Measurements from ENCODE around the gene SAMD4B. TPM values are rescaled to one million over a fixed set of nuclear protein-coding genes. Genes with fewer than 3 reads are reported as not detected.

Gene SAMD4B
- total RNA-seq, 2 experiments from 2014 or later: 59.4 to 60.0 TPM

- ChIA-PET CTCF (ENCODE audit: unreplicated experiment) (no interaction called here), POLR2A (interaction anchor here (0.8 kb wide), 1 partner anchor 239 kb away, joined by 3 read pairs; no protein-coding TSS in a partner anchor)
- TF ChIP-seq EZH2phosphoT487 (IDR thresholded peaks at IDR 0.05; ENCODE audit: borderline replicate concordance, low read depth, low read length) (no peak), CTCF (conservative IDR thresholded peaks at IDR 0.05; ENCODE audit: low read length) (no peak)
- no peak for DNase-seq (ENCODE audit: low spot score)
- BruUV-seq (replicated peaks): no TSS peak
- Histone ChIP-seq H3K4me1 (ENCODE audit: insufficient read depth, low read length, poor library complexity, severe bottlenecking) (no peaks in the 10 kb centered on the region), H3K9me2 (ENCODE audit: insufficient read depth, low read length) (no peaks in the 10 kb centered on the region), H3K4me3 (ENCODE audit: low read depth, low read length, poor library complexity, severe bottlenecking) (no peak overlapping the region), H3K4me2 (ENCODE audit: low read length) (no peak overlapping the region), H3K79me2 (ENCODE audit: insufficient read depth, low read depth, low read length) (no peaks in the 10 kb centered on the region), H3K36me3 (ENCODE audit: insufficient read depth, low read length) (peaks cover 71% of the 10 kb centered on the region), H3K27ac (ENCODE audit: low read depth, low read length, poor library complexity, severe bottlenecking) (no peak overlapping the region), H2AFZ (ENCODE audit: low read length) (no peak overlapping the region), H4K20me1 (ENCODE audit: insufficient read depth, low read length) (no peaks in the 10 kb centered on the region), H3K9me3 (ENCODE audit: low read length) (no peaks in the 10 kb centered on the region)
- intact Hi-C loops (cut with micrococcal nuclease; ENCODE audit: unreplicated experiment): no loop called here
Measured at GRCh38 chr19:39363901-39364457, 21.8 kb downstream of the SAMD4B start.

- no peaks in the 10 kb centered on the region for H3K4me1 ChIP-seq (ENCODE audit: insufficient read depth, low read length, poor library complexity, severe bottlenecking)
- no peaks in the 10 kb centered on the region for H4K20me1 ChIP-seq (ENCODE audit: insufficient read depth, low read length)
- no peaks in the 10 kb centered on the region for H3K9me3 ChIP-seq (ENCODE audit: low read length)
- no peak overlapping the region for H2AFZ ChIP-seq (ENCODE audit: low read length)
- H3K27ac ChIP-seq (ENCODE audit: low read depth, low read length, poor library complexity, severe bottlenecking): no peak overlapping the region
- no peaks in the 10 kb centered on the region for H3K79me2 ChIP-seq (ENCODE audit: insufficient read depth, low read depth, low read length)
- no peak for DNase-seq (ENCODE audit: low spot score)
- H3K9me2 ChIP-seq (ENCODE audit: insufficient read depth, low read length): no peaks in the 10 kb centered on the region
- TF ChIP-seq EZH2phosphoT487 (IDR thresholded peaks at IDR 0.05; ENCODE audit: borderline replicate concordance, low read depth, low read length) (no peak), CTCF (conservative IDR thresholded peaks at IDR 0.05; ENCODE audit: low read length) (no peak)
- peaks cover 72% of the 10 kb centered on the region; the same call in 1 of the 2 replicates for H3K36me3 ChIP-seq (ENCODE audit: insufficient read depth, low read length)
- H3K4me3 ChIP-seq (ENCODE audit: low read depth, low read length, poor library complexity, severe bottlenecking): no peak overlapping the region
- BruUV-seq (replicated peaks): no TSS peak
- H3K4me2 ChIP-seq (ENCODE audit: low read length): no peak overlapping the region
- intact Hi-C loops (cut with micrococcal nuclease; ENCODE audit: unreplicated experiment): no loop called here
- ChIA-PET POLR2A (no interaction called here), CTCF (ENCODE audit: unreplicated experiment) (no interaction called here)
Measured at GRCh38 chr19:39365531-39365930, 23.3 kb downstream of the SAMD4B start.

GRCh38 chr19:39369200-39369599 is 27.0 kb downstream of the SAMD4B start:
- H3K4me2 ChIP-seq (ENCODE audit: low read length): no peak overlapping the region
- no peaks in the 10 kb centered on the region for H3K9me2 ChIP-seq (ENCODE audit: insufficient read depth, low read length)
- BruUV-seq (replicated peaks): no TSS peak
- H4K20me1 ChIP-seq (ENCODE audit: insufficient read depth, low read length): no peaks in the 10 kb centered on the region
- no peaks in the 10 kb centered on the region for H3K79me2 ChIP-seq (ENCODE audit: insufficient read depth, low read depth, low read length)
- ChIA-PET POLR2A (interaction anchor here (0.6 kb wide), 1 partner anchor 278 kb away, joined by 4 read pairs; no protein-coding TSS in a partner anchor), CTCF (ENCODE audit: unreplicated experiment) (no interaction called here)
- no peak overlapping the region for H3K27ac ChIP-seq (ENCODE audit: low read depth, low read length, poor library complexity, severe bottlenecking)
- no peak overlapping the region for H3K4me3 ChIP-seq (ENCODE audit: low read depth, low read length, poor library complexity, severe bottlenecking)
- H2AFZ ChIP-seq (ENCODE audit: low read length): no peak overlapping the region
- H3K36me3 ChIP-seq (ENCODE audit: insufficient read depth, low read length): peaks cover 71% of the 10 kb centered on the region
- TF ChIP-seq EZH2phosphoT487 (IDR thresholded peaks at IDR 0.05; ENCODE audit: borderline replicate concordance, low read depth, low read length) (no peak), CTCF (conservative IDR thresholded peaks at IDR 0.05; ENCODE audit: low read length) (no peak)
- no peaks in the 10 kb centered on the region for H3K9me3 ChIP-seq (ENCODE audit: low read length)
- DNase-seq (ENCODE audit: low spot score): no peak
- intact Hi-C loops (cut with micrococcal nuclease; ENCODE audit: unreplicated experiment): no loop called here
- H3K4me1 ChIP-seq (ENCODE audit: insufficient read depth, low read length, poor library complexity, severe bottlenecking): no peaks in the 10 kb centered on the region
